ENCODE data around the gene CD320. TPM values are rescaled to one million over a fixed set of nuclear protein-coding genes. Genes with fewer than 3 reads are reported as not detected.

The CD320 gene
- total and polyA plus RNA-seq, 4 donors, result 19.1 to 55.6 (median 46.2) TPM

GRCh38 chr19:8252922-8253589 is 55.1 kb downstream of the CD320 start:
- Histone ChIP-seq H3K9ac (ENCODE audit: insufficient read depth in 1 of 2, low read length in 2 of 2) (no peak overlapping the region), H3K4me1 (ENCODE audit: control insufficient read depth in 5 of 5, insufficient read depth in 5 of 5, low read length in 5 of 5) (no peaks in the 10 kb centered on the region), H3K27ac (ENCODE audit: low read depth in 1 of 2, low read length in 1 of 2) (no peak overlapping the region), H3K4me3 (no peak overlapping the region), H3K36me3 (ENCODE audit: control insufficient read depth in 4 of 4, insufficient read depth in 4 of 4, low read length in 4 of 4) (peaks cover 0 to 30% (median 14%) of the 10 kb centered on the region in 4 donors), H3K27me3 (ENCODE audit: control insufficient read depth in 3 of 3, insufficient read depth in 3 of 3, low read length in 2 of 3) (no peaks in the 10 kb centered on the region), H3K9me3 (ENCODE audit: control insufficient read depth in 4 of 4, insufficient read depth in 3 of 4, low read length in 3 of 4) (no peaks in the 10 kb centered on the region)
- peak; percentile 85 to 89 (median 86) for DNase-seq
- WGBS, 2 donors, result 28 to 33% methylated on average over 13 of the region's 13 CpGs
- peak; percentile 96 for TF ChIP-seq CTCF (IDR thresholded peaks at IDR 0.05; ENCODE audit: control extremely low read depth, extremely low read depth)
- ATAC-seq (ENCODE audit: insufficient read depth, low FRiP score), result peak; percentile 72

Other genes starting within 250 kb of the CD320 start
- 10 to 100 TPM in 1 of 2 donors, 1 to 10 TPM in 1; 2.8 to 26.4 TPM for gene FBN3, start 158.8 kb downstream of the CD320 start, total RNA-seq
- gene FBN3, start 158.8 kb downstream of the CD320 start, polyA plus RNA-seq, result 1 to 10 TPM in 1 of 2 donors, under 1 TPM in 1; 0.32 to 1.4 TPM
- 10 to 100 TPM; 65.1 to 67.8 TPM for gene CERS4, start 99.0 kb downstream of the CD320 start, total RNA-seq
- 10 to 100 TPM; 30.7 to 43.6 TPM for gene CERS4, start 99.0 kb downstream of the CD320 start, polyA plus RNA-seq
- gene NDUFA7, start 13.0 kb upstream of the CD320 start, total RNA-seq, result 10 to 100 TPM; 10.6 to 54.1 TPM
- 100 to 1,000 TPM; 119 to 239 TPM for gene NDUFA7, start 13.0 kb upstream of the CD320 start, polyA plus RNA-seq
- 1,000 to 10,000 TPM in 1 of 2 donors, 100 to 1,000 TPM in 1; 847 to 1,744 TPM for gene RPS28, start 13.1 kb upstream of the CD320 start, total RNA-seq
- 1,000 to 10,000 TPM in 1 of 2 donors, 100 to 1,000 TPM in 1; 588 to 1,897 TPM for gene RPS28, start 13.1 kb upstream of the CD320 start, polyA plus RNA-seq
- 10 to 100 TPM; 24.2 to 42.3 TPM for gene KANK3, start 34.9 kb upstream of the CD320 start, total RNA-seq
- gene KANK3, start 34.9 kb upstream of the CD320 start, polyA plus RNA-seq, result 10 to 100 TPM; 24.0 to 29.1 TPM
- 10 to 100 TPM in 1 of 2 donors, 1 to 10 TPM in 1; 4.4 to 14.8 TPM for gene ANGPTL4, start 55.8 kb upstream of the CD320 start, total RNA-seq
- 10 to 100 TPM; 10.5 to 96.3 TPM for gene ANGPTL4, start 55.8 kb upstream of the CD320 start, polyA plus RNA-seq
- gene RAB11B, start 82.0 kb upstream of the CD320 start, total RNA-seq, result 100 to 1,000 TPM; 139 to 148 TPM
- 100 to 1,000 TPM in 1 of 2 donors, 10 to 100 TPM in 1; 91.1 to 104 TPM for gene RAB11B, start 82.0 kb upstream of the CD320 start, polyA plus RNA-seq
- gene MARCHF2, start 104.9 kb upstream of the CD320 start, total RNA-seq, result 10 to 100 TPM; 26.7 to 62.1 TPM
- gene MARCHF2, start 104.9 kb upstream of the CD320 start, polyA plus RNA-seq, result 10 to 100 TPM; 33.6 to 81.5 TPM
- 100 to 1,000 TPM; 133 to 194 TPM for gene HNRNPM, start 136.6 kb upstream of the CD320 start, total RNA-seq
- 100 to 1,000 TPM in 1 of 2 donors, 10 to 100 TPM in 1; 53.7 to 243 TPM for gene HNRNPM, start 136.6 kb upstream of the CD320 start, polyA plus RNA-seq
- 10 to 100 TPM in 1 of 2 donors, 1 to 10 TPM in 1; 8.2 to 18.8 TPM for gene PRAM1, start 194.3 kb upstream of the CD320 start, total RNA-seq
- 10 to 100 TPM; 21.3 to 22.8 TPM for gene PRAM1, start 194.3 kb upstream of the CD320 start, polyA plus RNA-seq
- 10 to 100 TPM; 17.7 to 35.7 TPM for gene ZNF414, start 205.8 kb upstream of the CD320 start, total RNA-seq
- 10 to 100 TPM; 26.2 to 32.8 TPM for gene ZNF414, start 205.8 kb upstream of the CD320 start, polyA plus RNA-seq